Omental fat pad (tissue), 4 donors: Measurements from ENCODE around the gene BANP. TPM values are rescaled to one million over a fixed set of nuclear protein-coding genes. Genes with fewer than 3 reads are reported as not detected.
"Not testable (repeated sequence)": the region's sequence is repeated elsewhere in the genome, so short reads cannot be mapped to it uniquely, and the experiment has no call there.

ENCODE experiments used
- ATAC-seq: fragments of 150-250 bp; one replicate; pipeline ENCODE4 v1.9.1; 2016; ENCODE audit warnings: mild to moderate bottlenecking, moderate library complexity; ENCODE audit not compliant: low FRiP score
- DNase-seq: peaks from one replicate; pipeline ENCODE4 v3.0.0-alpha.2; 2019; ENCODE audit warnings: low spot score
- CTCF ChIP-seq, 3 donors: fragments of 450-650 bp; IDR thresholded peaks; one replicate each; pipeline ENCODE4 v1.5.1; 2016 to 2017; ENCODE audit warnings: antibody characterized with exemption in 3 of 3, mild to moderate bottlenecking in 3 of 3, moderate library complexity in 2 of 3
- total RNA-seq, 4 donors: library from RNA; depleted of rRNA; stranded (reverse); fragments of >200 nt; gene quantifications; one replicate each; pipeline ENCODE4 v1.1.0, GENCODE V29; 2016

BANP gene
- total RNA-seq: 10 to 100 TPM; 20.5 to 35.8 (median 24.6) TPM

GRCh38 chr16:87950765-87951551, at the start of gene BANP:
TSS of gene BANP (plus strand) at chr16:87951434. CDS start at chr16:87975116, 23,682 bp downstream.
- DNase-seq (peak; percentile 87), ATAC-seq (peak; percentile 95)
- TF ChIP-seq CTCF (IDR thresholded peaks at IDR 0.05): no peak

GRCh38 chr16:87904963-87905362, 46.3 kb upstream of the BANP start:
- ATAC-seq, DNase-seq: not testable (repeated sequence)

- ATAC-seq, DNase-seq: not testable (repeated sequence)
Observed at GRCh38 chr16:87905521-87905920, 45.7 kb upstream of the BANP start.

- DNase-seq, ATAC-seq: not testable (repeated sequence)
Observed at GRCh38 chr16:87908101-87908500, 43.1 kb upstream of the BANP start.

GRCh38 chr16:87909203-87909935, 41.9 kb upstream of the BANP start:
- peak; percentile 67 for ATAC-seq
- TF ChIP-seq CTCF (IDR thresholded peaks at IDR 0.05): peak in 1 of 3 donors; percentile 10
- peak; percentile 54 for DNase-seq

GRCh38 chr16:87911106-87911763, 40.0 kb upstream of the BANP start:
- ATAC-seq: peak; percentile 60
- not testable (repeated sequence) for DNase-seq

GRCh38 chr16:87912691-87913090, 38.5 kb upstream of the BANP start:
- DNase-seq, ATAC-seq: not testable (repeated sequence)

- not testable (repeated sequence) for DNase-seq, ATAC-seq
Observed at GRCh38 chr16:87914021-87914725, 37.1 kb upstream of the BANP start.

- ATAC-seq (no peak), DNase-seq (no peak)
- TF ChIP-seq CTCF (IDR thresholded peaks at IDR 0.05): no peak
Observed at GRCh38 chr16:87914812-87915211, 36.4 kb upstream of the BANP start.

GRCh38 chr16:87917503-87917902, 33.7 kb upstream of the BANP start:
- no peak for DNase-seq
- no peak for ATAC-seq
- no peak for TF ChIP-seq CTCF (IDR thresholded peaks at IDR 0.05)
